GM12801 (cell line): ENCODE results near the gene CLCN1.

ENCODE experiments used
- TF ChIP-seq, protein P1 (sequence below): IDR thresholded peaks from one replicate; pipeline ENCODE4 v1.5.1; 2011; ENCODE audit warnings: control low read depth; ENCODE audit not compliant: insufficient read length; ENCODE audit errors: extremely low read depth

CLCN1 gene

GRCh38 chr7:143380260-143380645 is 64.3 kb downstream of the CLCN1 start:
- TF ChIP-seq, protein P1, sequence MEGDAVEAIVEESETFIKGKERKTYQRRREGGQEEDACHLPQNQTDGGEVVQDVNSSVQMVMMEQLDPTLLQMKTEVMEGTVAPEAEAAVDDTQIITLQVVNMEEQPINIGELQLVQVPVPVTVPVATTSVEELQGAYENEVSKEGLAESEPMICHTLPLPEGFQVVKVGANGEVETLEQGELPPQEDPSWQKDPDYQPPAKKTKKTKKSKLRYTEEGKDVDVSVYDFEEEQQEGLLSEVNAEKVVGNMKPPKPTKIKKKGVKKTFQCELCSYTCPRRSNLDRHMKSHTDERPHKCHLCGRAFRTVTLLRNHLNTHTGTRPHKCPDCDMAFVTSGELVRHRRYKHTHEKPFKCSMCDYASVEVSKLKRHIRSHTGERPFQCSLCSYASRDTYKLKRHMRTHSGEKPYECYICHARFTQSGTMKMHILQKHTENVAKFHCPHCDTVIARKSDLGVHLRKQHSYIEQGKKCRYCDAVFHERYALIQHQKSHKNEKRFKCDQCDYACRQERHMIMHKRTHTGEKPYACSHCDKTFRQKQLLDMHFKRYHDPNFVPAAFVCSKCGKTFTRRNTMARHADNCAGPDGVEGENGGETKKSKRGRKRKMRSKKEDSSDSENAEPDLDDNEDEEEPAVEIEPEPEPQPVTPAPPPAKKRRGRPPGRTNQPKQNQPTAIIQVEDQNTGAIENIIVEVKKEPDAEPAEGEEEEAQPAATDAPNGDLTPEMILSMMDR = no peak

- TF ChIP-seq, protein P1 = no peak
Observed at GRCh38 chr7:143380646-143381426, 64.9 kb downstream of the CLCN1 start, which contains the start of gene ZYX. Gene ZYX (plus strand): TSS chr7:143381345. CDS start chr7:143381572, 227 bp downstream.

DNA sequence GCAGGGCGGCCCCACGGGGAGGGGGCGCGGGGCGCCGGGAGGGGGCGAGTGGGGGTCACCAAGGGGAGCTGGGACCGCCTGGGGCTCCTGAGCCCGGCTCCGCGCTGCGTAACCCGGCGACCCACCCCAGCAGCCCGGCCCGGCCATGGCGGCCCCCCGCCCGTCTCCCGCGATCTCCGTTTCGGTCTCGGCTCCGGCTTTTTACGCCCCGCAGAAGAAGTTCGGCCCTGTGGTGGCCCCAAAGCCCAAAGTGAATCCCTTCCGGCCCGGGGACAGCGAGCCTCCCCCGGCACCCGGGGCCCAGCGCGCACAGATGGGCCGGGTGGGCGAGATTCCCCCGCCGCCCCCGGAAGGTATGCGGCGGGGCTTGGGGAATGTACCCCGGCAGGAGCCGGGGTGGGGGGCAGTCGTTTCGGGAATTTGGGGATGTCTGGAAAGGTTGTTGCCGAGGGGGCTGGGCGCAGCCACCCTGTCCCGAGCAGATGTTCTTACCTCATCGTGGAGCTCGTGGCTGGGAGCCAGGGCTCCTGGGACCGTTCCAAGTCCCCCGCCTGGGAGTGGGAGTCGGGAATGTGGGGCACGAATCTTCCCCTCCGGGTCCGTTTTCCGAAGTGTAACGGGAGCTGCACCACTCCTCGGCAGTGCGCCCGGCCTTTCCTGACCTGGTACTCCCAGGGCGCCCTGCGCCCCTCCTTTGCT is 65.7 kb downstream of the CLCN1 start:
- TF ChIP-seq, protein P1 = no peak

DNA sequence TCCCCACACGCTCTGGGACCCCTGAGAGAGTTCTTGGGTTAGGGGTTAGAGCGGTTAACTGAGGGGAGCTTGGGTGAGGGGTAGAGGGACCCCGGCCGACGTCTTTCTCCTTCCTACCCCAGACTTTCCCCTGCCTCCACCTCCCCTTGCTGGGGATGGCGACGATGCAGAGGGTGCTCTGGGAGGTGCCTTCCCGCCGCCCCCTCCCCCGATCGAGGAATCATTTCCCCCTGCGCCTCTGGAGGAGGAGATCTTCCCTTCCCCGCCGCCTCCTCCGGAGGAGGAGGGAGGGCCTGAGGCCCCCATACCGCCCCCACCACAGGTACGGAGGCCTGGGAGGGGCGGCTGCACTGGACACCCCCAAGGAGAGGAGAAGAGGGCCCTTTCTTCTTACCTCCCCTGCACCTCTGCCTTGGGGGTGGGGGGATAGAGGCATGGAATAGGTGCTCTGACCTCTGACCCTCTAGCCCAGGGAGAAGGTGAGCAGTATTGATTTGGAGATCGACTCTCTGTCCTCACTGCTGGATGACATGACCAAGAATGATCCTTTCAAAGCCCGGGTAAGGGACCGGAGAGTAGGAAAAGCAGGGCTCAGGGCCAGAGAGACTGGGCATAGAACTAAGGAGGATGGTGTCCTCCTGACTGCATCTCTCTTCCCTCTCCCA is 66.3 kb downstream of the CLCN1 start:
- TF ChIP-seq, protein P1 = no peak

DNA sequence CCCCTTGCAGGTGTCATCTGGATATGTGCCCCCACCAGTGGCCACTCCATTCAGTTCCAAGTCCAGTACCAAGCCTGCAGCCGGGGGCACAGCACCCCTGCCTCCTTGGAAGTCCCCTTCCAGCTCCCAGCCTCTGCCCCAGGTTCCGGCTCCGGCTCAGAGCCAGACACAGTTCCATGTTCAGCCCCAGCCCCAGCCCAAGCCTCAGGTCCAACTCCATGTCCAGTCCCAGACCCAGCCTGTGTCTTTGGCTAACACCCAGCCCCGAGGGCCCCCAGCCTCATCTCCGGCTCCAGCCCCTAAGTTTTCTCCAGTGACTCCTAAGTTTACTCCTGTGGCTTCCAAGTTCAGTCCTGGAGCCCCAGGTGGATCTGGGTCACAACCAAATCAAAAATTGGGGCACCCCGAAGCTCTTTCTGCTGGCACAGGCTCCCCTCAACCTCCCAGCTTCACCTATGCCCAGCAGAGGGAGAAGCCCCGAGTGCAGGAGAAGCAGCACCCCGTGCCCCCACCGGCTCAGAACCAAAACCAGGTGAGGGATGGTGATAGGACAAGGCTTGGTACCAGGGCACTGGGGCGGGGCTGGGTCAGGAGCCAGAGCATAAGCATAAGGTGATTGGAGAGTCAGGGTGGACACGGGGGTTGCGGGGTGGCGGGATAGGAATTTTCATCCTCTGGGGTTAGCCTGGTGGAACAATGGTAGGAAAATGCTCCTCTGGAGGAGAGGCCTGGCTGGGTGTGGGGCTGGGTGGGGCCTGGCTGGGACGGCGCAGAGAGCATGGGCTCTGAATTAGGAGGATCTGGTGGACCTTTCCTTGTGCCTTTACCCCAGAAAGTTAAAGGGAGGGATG is 67.1 kb downstream of the CLCN1 start:
- TF ChIP-seq, protein P1 = no peak

GRCh38 chr7:143383642-143383957 is 67.7 kb downstream of the CLCN1 start:
- TF ChIP-seq, protein P1 = no peak
